Measurements from ENCODE around the gene STX17.

DNA sequence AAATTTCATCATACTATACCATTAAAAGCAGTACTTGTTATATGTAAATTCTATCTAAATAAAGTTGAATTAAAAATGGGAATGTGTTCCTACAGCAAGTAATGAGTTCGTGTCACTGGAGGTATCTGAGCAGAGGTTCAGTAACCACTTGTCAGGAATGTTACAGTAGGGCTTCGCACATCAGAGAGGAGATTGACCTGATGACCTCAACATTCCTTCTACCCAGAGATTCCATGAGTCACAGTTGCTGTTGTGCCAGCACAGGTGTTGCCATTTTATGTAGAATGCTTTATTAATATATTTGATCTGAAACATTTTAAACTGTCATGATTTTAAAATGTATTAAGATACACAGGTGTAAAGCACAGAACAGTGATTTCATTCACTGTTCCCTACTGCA, 60.3 kb downstream of the STX17 start:
- TF ChIP-seq POLR2A (IDR thresholded peaks at IDR 0.05; ENCODE audit: low read length), result no peak
- no peak for TF ChIP-seq GATA1 (IDR thresholded peaks at IDR 0.05; ENCODE audit: low read depth, low read length)

Data from erythroblast (primary cell).